HepG2 (cell line): ENCODE measurements around the gene MAP3K2. TPM values are rescaled to one million over a fixed set of nuclear protein-coding genes. Genes with fewer than 3 reads are reported as not detected.

Experiments used
- CBX5 ChIP-seq: sonication (generic); formaldehyde crosslinking; IDR thresholded peaks from 2 replicates; pipeline ENCODE4 v1.4.0; 2020; ENCODE audit warnings: missing genetic modification reagents, borderline replicate concordance
- HNF4G ChIP-seq, 2 experiments: sonication (generic) in 1 of 2; formaldehyde crosslinking in 1 of 2; IDR thresholded peaks; 2 replicates each; pipeline versions ENCODE4 v1.4.0 to v1.6.1; 2011 to 2020; ENCODE audit warnings: borderline replicate concordance in 2 of 2, low read depth in 2 of 2, mild to moderate bottlenecking in 2 of 2, low read length in 1 of 2, missing genetic modification reagents in 1 of 2, moderate library complexity in 1 of 2
- JUND ChIP-seq: sonication (generic); formaldehyde crosslinking; IDR thresholded peaks from 2 replicates; pipeline ENCODE4 v1.8.0; 2022; ENCODE audit warnings: mild to moderate bottlenecking, missing genetic modification reagents
- KLF13 ChIP-seq: sonication (generic); formaldehyde crosslinking; IDR thresholded peaks from 2 replicates; pipeline ENCODE4 v1.4.0; 2020; ENCODE audit warnings: mild to moderate bottlenecking, missing genetic modification reagents
- KMT2B ChIP-seq: IDR thresholded peaks from 2 replicates; pipeline ENCODE4 v1.6.1; 2016; ENCODE audit warnings: missing genetic modification reagents, missing compliant biosample characterization
- NR2C2 ChIP-seq: sonication (generic); formaldehyde crosslinking; IDR thresholded peaks from 2 replicates; pipeline ENCODE4 v1.4.0; 2020; ENCODE audit warnings: missing genetic modification reagents, mild to moderate bottlenecking, moderate library complexity, borderline replicate concordance
- PAF1 ChIP-seq: IDR thresholded peaks from 2 replicates; pipeline ENCODE4 v1.6.1; 2016; ENCODE audit warnings: missing genetic modification reagents, missing compliant biosample characterization
- POLR2AphosphoS5 ChIP-seq: IDR thresholded peaks from 2 replicates; pipeline ENCODE4 v1.6.1; 2012; ENCODE audit warnings: low read depth, low read length
- SMYD3 ChIP-seq: sonication (generic); formaldehyde crosslinking; IDR thresholded peaks from 2 replicates; pipeline ENCODE4 v1.8.1; 2023; ENCODE audit warnings: mild to moderate bottlenecking, missing genetic modification reagents
- SNAPC2 ChIP-seq: sonication (generic); formaldehyde crosslinking; IDR thresholded peaks from 2 replicates; pipeline ENCODE4 v1.8.1; 2022; ENCODE audit warnings: mild to moderate bottlenecking, missing genetic modification reagents
- SOX6 ChIP-seq, 2 experiments: fragments of 450-650 bp in 1 of 2; sonication (generic) in 1 of 2; formaldehyde crosslinking in 1 of 2; IDR thresholded peaks; 2 replicates each; pipeline versions ENCODE4 v1.4.0 to v1.6.1; 2017 to 2020; ENCODE audit warnings: antibody characterized with exemption in 1 of 2, mild to moderate bottlenecking in 1 of 2, missing genetic modification reagents in 1 of 2
- ZFP90 ChIP-seq: sonication (generic); formaldehyde crosslinking; IDR thresholded peaks from 2 replicates; pipeline ENCODE4 v1.8.0; 2022; ENCODE audit warnings: missing genetic modification reagents, mild to moderate bottlenecking, inconsistent platforms, borderline replicate concordance
- ZKSCAN1 ChIP-seq: fragments of 150-350 bp; IDR thresholded peaks from 2 replicates; pipeline ENCODE4 v1.6.1; 2014; ENCODE audit warnings: low read length
- ZNF18 ChIP-seq: sonication (generic); formaldehyde crosslinking; IDR thresholded peaks from 2 replicates; pipeline ENCODE4 v1.8.0; 2022; ENCODE audit warnings: mild to moderate bottlenecking, missing genetic modification reagents; ENCODE audit not compliant: insufficient replicate concordance
- ZNF225 ChIP-seq: sonication (generic); formaldehyde crosslinking; IDR thresholded peaks from 2 replicates; pipeline ENCODE4 v1.4.0; 2020; ENCODE audit warnings: mild to moderate bottlenecking, missing genetic modification reagents
- ZNF407 ChIP-seq: sonication (generic); formaldehyde crosslinking; IDR thresholded peaks from one replicate; pipeline ENCODE4 v1.5.1; 2020; ENCODE audit warnings: mild to moderate bottlenecking, missing genetic modification reagents; ENCODE audit errors: not compliant biosample characterization
- ZNF883 ChIP-seq: sonication (generic); formaldehyde crosslinking; IDR thresholded peaks from 2 replicates; pipeline ENCODE4 v1.5.1; 2020; ENCODE audit warnings: mild to moderate bottlenecking, missing genetic modification reagents; ENCODE audit errors: not compliant biosample characterization
- ZSCAN25 ChIP-seq: sonication (generic); formaldehyde crosslinking; IDR thresholded peaks from 2 replicates; pipeline ENCODE4 v1.8.0; 2022; ENCODE audit warnings: mild to moderate bottlenecking, missing genetic modification reagents
- ZSCAN30 ChIP-seq: sonication (generic); formaldehyde crosslinking; IDR thresholded peaks from 2 replicates; pipeline ENCODE4 v1.5.0; 2020; ENCODE audit warnings: mild to moderate bottlenecking, missing genetic modification reagents
- polyA plus RNA-seq, 8 experiments: library from polyadenylated mRNA; depleted of rRNA in 3 of 8; stranded (reverse) in 7 of 8; unstranded in 1 of 8; fragments of >200 nt; fragmentation: Illumina TruSeq in 4 of 8; extraction: Trizol in 4 of 8; gene quantifications; 2 replicates each; pipeline versions ENCODE4 v1.2.1 to v1.2.3, GENCODE V29; 2011 to 2016; ENCODE audit warnings: low read depth in 4 of 8, missing spikeins in 1 of 8, mixed read lengths in 1 of 8; ENCODE audit not compliant: insufficient read depth in 1 of 8
- total RNA-seq, 5 experiments: library from RNA; depleted of rRNA; stranded (reverse); fragments of >200 nt; fragmentation: Illumina TruSeq; extraction: Trizol; gene quantifications; 2 replicates each; pipeline ENCODE4 v1.2.3, GENCODE V29; 2016; ENCODE audit warnings: low read depth in 1 of 5

The MAP3K2 gene
- total and polyA plus RNA-seq, 2 of the 13 experiments (the other 11 are each of a cell fraction or from before 2014, with no cell fraction given) = 12.2 to 37.2 TPM

- TF ChIP-seq KLF13 (CRISPR knock-in tag) (peak; percentile 71; the same call in 1 of the 2 replicates), NR2C2 (CRISPR knock-in tag) (peak; percentile 79), ZKSCAN1 (no peak), ZNF18 (CRISPR knock-in tag) (peak; percentile 83), SOX6 (IDR thresholded peaks at IDR 0.05) (no peak), SOX6 (CRISPR knock-in tag; IDR thresholded peaks at IDR 0.05) (peak; percentile 74), ZNF883 (CRISPR knock-in tag) (peak; percentile 83), CBX5 (peak; percentile 72; the same call in 1 of the 2 replicates), ZSCAN25 (CRISPR knock-in tag) (peak; percentile 90), SNAPC2 (CRISPR knock-in tag) (peak; percentile 58; the same call in 1 of the 2 replicates), JUND (CRISPR knock-in tag) (no peak), ZSCAN30 (CRISPR knock-in tag) (peak; percentile 88; the same call in 1 of the 2 replicates), POLR2AphosphoS5 (peak; percentile 91), ZNF407 (CRISPR knock-in tag) (peak; percentile 53), KMT2B (peak; percentile 89), ZNF225 (CRISPR knock-in tag) (peak; percentile 94; the same call in 1 of the 2 replicates), ZFP90 (peak; percentile 94; the same call in 1 of the 2 replicates), HNF4G (IDR thresholded peaks at IDR 0.05; ENCODE audit: borderline replicate concordance, low read depth, low read length) (no peak; the same call in 1 of the 2 replicates), HNF4G (CRISPR knock-in tag; IDR thresholded peaks at IDR 0.05; ENCODE audit: borderline replicate concordance, low read depth) (peak; percentile 78; the same call in 1 of the 2 replicates), PAF1 (peak; percentile 70; the same call in 1 of the 2 replicates), SMYD3 (CRISPR knock-in tag) (no peak)
Measured at GRCh38 chr2:127418300-127419111, 30.7 kb upstream of the MAP3K2 start, which contains the start of gene PROC (continued).
